GM06990 (cell line): Measurements from ENCODE around the gene OTULINL.

Experiments used
- DNase-seq: peaks from one replicate; pipeline ENCODE4 v3.0.0-alpha.2; 2011; ENCODE audit not compliant: insufficient read length; ENCODE audit errors: extremely low read depth
- H3K27me3 ChIP-seq: replicated peaks from 2 replicates; pipeline ENCODE4 v1.6.0; 2011; ENCODE audit warnings: low read length; ENCODE audit not compliant: control insufficient read depth, insufficient read depth
- H3K36me3 ChIP-seq: 2 replicates; pipeline ENCODE4 v1.5.1; 2011; ENCODE audit warnings: low read length; ENCODE audit not compliant: control insufficient read depth, insufficient read depth
- H3K4me3 ChIP-seq: replicated peaks from 2 replicates; pipeline ENCODE4 v1.5.1; 2011; ENCODE audit warnings: low read depth, mild to moderate bottlenecking, control low read depth, low read length
- CTCF ChIP-seq: IDR thresholded peaks from 2 replicates; pipeline ENCODE4 v1.5.1; 2011; ENCODE audit warnings: low read length, control low read depth, mild to moderate bottlenecking, inconsistent platforms; ENCODE audit not compliant: insufficient read depth, poor library complexity, severe bottlenecking

OTULINL gene

GRCh38 chr5:14595189-14595588 is 13.6 kb downstream of the OTULINL start:
- no peak for TF ChIP-seq CTCF
- Histone ChIP-seq H3K27me3 (no peaks in the 10 kb centered on the region), H3K4me3 (no peak overlapping the region; the same call in 1 of the 2 replicates), H3K36me3 (no peaks in the 10 kb centered on the region)
- no peak for DNase-seq

- no peak for DNase-seq
- TF ChIP-seq CTCF: no peak
- H3K36me3 ChIP-seq: no peaks in the 10 kb centered on the region
Measured at GRCh38 chr5:14595891-14596290, 14.3 kb downstream of the OTULINL start.

GRCh38 chr5:14597080-14597479 is 15.5 kb downstream of the OTULINL start:
- Histone ChIP-seq H3K4me3 (no peak overlapping the region), H3K36me3 (no peaks in the 10 kb centered on the region), H3K27me3 (no peaks in the 10 kb centered on the region)
- DNase-seq: no peak
- no peak for TF ChIP-seq CTCF

More at GRCh38 chr5:14595891-14596290, 14.3 kb downstream of the OTULINL start:
- Histone ChIP-seq H3K4me3 (no peak overlapping the region), H3K27me3 (no peaks in the 10 kb centered on the region)

- Histone ChIP-seq H3K4me3 (no peak overlapping the region), H3K36me3 (no peaks in the 10 kb centered on the region), H3K27me3 (no peaks in the 10 kb centered on the region)
- no peak for TF ChIP-seq CTCF
- no peak for DNase-seq
Measured at GRCh38 chr5:14598225-14598624, 16.6 kb downstream of the OTULINL start.

GRCh38 chr5:14599476-14600127 is 18.0 kb downstream of the OTULINL start:
- no peaks in the 10 kb centered on the region for H3K27me3 ChIP-seq

More at GRCh38 chr5:14599476-14600127, 18.0 kb downstream of the OTULINL start:
- no peak overlapping the region for H3K4me3 ChIP-seq
- DNase-seq: no peak
- H3K36me3 ChIP-seq: no peaks in the 10 kb centered on the region
- no peak for TF ChIP-seq CTCF
